COLO829 (cell line): ENCODE results near the gene KCNJ15.
"Not testable (repeated sequence)": the region's sequence is repeated elsewhere in the genome, so short reads cannot be mapped to it uniquely, and the experiment has no call there.

Source experiments
- DNase-seq: peaks from one replicate; pipeline ENCODE4 v3.0.0; 2012; ENCODE audit warnings: low spot score

Gene KCNJ15

GRCh38 chr21:38244885-38245869 lies 11.6 kb upstream of the KCNJ15 start:
- peak; percentile 48 for DNase-seq

- DNase-seq: no peak
These were observed 10.3 kb upstream of the KCNJ15 start for GRCh38 chr21:38246511-38246910.

- not testable (repeated sequence) for DNase-seq
These were observed 9.7 kb upstream of the KCNJ15 start for GRCh38 chr21:38247054-38247453.

GRCh38 chr21:38247738-38248510 lies 8.9 kb upstream of the KCNJ15 start:
- no peak for DNase-seq

GRCh38 chr21:38249256-38249655 lies 7.5 kb upstream of the KCNJ15 start:
- no peak for DNase-seq

- no peak for DNase-seq
These were observed 7.0 kb upstream of the KCNJ15 start for GRCh38 chr21:38249696-38250278.

GRCh38 chr21:38250991-38251418 lies 5.8 kb upstream of the KCNJ15 start:
- DNase-seq: no peak

GRCh38 chr21:38254970-38255369 lies 1.8 kb upstream of the KCNJ15 start:
- no peak for DNase-seq

- no peak for DNase-seq
These were observed 1.1 kb upstream of the KCNJ15 start for GRCh38 chr21:38255571-38256117.

- DNase-seq: no peak
These were observed 876 bp downstream of the KCNJ15 start for GRCh38 chr21:38257667-38258066.

GRCh38 chr21:38258521-38259485 lies 2.0 kb downstream of the KCNJ15 start:
- DNase-seq: no peak

- no peak for DNase-seq
These were observed 2.9 kb downstream of the KCNJ15 start for GRCh38 chr21:38259665-38260064.

- no peak for DNase-seq
These were observed 3.6 kb downstream of the KCNJ15 start for GRCh38 chr21:38260426-38260825.

GRCh38 chr21:38261851-38262250 lies 5.1 kb downstream of the KCNJ15 start:
- no peak for DNase-seq

- no peak for DNase-seq
These were observed 6.7 kb downstream of the KCNJ15 start for GRCh38 chr21:38263493-38263892.

GRCh38 chr21:38264571-38264970 lies 7.8 kb downstream of the KCNJ15 start:
- no peak for DNase-seq

- DNase-seq: no peak
These were observed 8.4 kb downstream of the KCNJ15 start for GRCh38 chr21:38265166-38265565.

GRCh38 chr21:38266732-38267131 lies 9.9 kb downstream of the KCNJ15 start:
- DNase-seq: no peak

- no peak for DNase-seq
These were observed 10.5 kb downstream of the KCNJ15 start for GRCh38 chr21:38267136-38267755.

GRCh38 chr21:38267991-38268863 lies 11.4 kb downstream of the KCNJ15 start:
- DNase-seq: no peak
